DMS 273 (cell line): ENCODE data around the gene KLRF1.

Experiments
- DNase-seq: peaks from one replicate; lab custom pipeline; 2025; ENCODE audit not compliant: unreplicated experiment; lab: John Stamatoyannopoulos, UW

The KLRF1 gene

GRCh38 chr12:9808504-9808903 is 18.8 kb upstream of the KLRF1 start:
- no peak for DNase-seq

DNA sequence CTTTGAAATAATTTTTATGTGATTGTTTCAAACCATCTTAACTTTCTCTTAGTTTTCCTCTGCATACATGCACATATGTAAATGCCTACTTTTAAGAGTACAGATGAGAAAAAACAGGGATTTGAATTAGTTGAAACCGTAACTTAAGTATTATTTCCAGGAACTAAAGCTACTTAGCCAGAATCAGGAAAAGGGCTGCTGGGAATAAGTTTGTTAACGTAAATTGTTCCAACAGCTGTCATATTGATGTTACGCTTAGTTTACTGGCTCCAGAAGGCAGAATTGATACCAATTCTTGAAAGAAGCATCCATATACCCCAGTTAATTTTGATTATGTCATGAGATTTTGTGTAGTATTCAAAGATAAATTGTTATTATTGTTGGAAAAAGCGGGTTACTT is 17.9 kb upstream of the KLRF1 start:
- no peak for DNase-seq

DNA sequence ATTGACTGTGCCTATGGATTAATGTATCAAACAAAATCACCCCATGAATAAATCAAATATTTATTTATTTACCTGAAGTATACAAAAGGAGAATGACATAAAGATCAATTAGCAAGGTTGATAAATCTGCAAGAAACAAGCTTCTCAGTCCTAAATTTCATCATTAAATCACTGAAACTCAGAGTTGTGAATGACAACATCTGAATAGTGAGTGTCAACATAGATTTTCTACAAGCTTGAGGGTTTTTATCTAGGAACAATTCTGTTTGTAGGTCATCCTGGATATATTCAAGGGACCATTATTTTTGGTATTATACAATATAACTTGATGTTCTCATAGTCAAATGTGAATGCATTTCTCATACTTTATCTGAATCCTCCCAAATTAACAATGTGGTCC is 17.4 kb upstream of the KLRF1 start:
- DNase-seq, result no peak

GRCh38 chr12:9810671-9811070 is 16.6 kb upstream of the KLRF1 start:
- no peak for DNase-seq

DNA sequence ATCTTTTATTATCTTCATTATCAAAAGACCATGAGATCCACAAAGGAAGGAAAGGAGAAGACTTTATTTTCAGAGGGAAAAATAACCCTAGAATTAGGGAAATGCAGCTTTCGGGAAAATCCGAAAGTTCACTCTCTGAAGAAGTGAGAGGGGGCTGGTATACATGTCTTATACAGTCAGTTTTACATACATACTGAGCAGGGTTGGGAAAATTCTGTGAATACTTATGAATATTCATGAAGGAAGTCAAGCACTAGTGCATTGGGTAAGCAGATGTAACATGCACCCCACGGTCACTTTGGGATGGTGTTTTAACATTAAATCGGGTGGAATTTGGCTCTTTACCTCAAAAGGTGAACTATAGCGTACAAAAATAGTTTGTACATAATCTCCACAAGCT is 15.7 kb upstream of the KLRF1 start:
- no peak for DNase-seq

DNA sequence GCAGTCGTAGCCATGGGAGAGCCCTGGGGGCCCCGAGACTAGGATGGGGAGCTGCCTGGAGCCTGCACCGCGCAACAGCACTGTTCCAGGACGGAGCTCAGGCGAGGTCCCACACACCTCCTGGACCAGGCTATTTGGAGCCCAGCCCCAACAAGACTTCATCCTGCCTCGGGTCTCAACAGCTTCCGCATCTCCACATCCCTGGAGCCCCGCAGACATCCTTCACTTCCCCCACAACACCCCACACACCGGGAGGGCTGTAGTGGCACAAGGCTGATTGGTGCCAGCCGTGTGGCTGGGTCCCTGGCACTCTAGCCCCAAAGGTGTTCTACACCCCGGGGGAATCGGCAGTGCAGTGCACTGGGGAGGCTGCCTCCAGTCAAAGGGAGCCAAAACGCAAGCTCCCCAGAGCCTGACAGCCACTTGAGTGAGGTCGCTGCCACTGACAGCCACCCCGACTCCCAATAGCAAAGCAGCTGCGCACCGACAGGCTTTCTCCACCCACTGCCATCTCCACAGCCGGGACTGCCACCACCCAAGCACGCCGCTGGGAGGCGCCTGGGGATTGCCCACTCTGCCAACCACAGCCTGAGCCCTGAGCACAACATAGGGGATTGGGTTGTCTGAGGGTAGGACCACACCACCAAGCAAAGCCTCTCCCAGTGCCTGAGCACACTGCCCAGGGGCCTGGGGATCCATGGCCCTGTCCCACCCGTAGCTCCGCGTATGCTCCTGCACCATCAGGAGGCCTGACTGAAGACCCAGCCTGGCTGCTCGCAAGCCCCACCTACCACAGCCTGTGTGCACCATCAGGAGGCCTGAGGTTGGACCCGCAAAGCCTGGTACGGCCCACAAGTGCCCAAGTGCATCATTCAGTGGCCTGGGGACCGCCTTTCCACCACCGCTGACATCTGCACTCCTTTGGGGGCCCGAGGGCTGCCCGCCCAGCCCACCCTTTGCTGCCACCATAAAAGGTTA is 13.2 kb upstream of the KLRF1 start:
- DNase-seq, result peak; percentile 44

GRCh38 chr12:9820281-9820930 is 6.9 kb upstream of the KLRF1 start:
- no peak for DNase-seq

- no peak for DNase-seq
Observed at GRCh38 chr12:9829483-9829882, 2.2 kb downstream of the KLRF1 start.

DNA sequence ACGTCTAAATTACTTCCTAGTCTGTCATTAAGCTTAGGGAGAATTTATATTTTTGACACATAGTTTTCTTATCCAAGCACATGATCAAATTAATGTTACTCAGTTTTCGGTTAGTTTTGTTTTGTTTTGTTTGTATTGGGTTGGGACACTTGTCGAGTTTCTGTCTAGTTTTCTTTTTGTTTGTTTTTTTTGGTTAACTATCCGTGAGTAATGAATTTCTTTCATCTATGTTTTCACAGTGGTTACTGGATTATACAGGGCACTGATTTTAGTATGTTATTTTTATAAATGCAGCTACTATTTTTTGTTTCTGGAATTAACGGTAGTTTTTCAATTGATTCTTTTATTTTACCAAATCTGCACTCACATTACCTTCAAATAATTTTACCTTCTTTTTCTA is 2.7 kb downstream of the KLRF1 start:
- DNase-seq, result no peak

DNA sequence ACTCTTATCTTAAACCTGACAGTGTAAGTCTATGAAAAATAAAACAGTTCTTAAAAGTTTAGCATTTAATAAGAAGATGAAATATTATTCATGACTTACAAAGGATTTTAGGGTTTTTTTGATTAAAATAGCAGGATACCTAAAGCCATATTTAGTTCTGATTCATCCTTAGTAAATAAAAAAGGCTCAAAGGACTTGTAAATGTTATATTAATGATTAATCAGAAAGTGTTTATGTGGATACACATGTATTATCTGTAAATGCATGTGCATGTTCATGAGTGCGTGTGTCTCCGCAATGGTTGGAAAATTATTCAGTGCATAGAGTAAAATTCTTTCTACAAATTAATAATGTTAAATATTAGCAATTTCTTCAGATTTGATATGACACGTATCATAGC is 4.4 kb downstream of the KLRF1 start:
- DNase-seq, result no peak

GRCh38 chr12:9843407-9843806 is 16.1 kb downstream of the KLRF1 start:
- DNase-seq, result no peak

GRCh38 chr12:9848899-9849298 is 21.6 kb downstream of the KLRF1 start:
- DNase-seq, result no peak

- DNase-seq, result no peak
Observed at GRCh38 chr12:9851050-9851449, 23.8 kb downstream of the KLRF1 start.

DNA sequence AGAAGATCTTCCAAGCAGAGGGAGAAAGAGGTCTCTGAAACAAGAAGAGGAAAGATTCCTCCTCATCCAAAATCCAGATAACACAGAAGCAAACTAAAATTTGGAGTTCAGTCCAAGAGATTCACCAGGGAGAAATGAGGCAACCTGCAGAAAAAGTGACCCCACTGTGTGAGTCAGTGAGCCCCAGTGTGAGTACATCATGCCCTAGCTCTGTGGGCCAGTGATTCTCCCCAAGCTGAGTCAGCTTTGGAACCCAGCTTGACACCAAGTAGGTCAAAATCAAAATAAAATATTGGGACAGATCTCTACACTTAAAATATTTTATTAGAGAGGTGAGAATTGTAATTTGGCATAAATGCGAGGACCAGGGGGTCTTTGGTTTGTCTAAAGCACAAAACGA is 24.6 kb downstream of the KLRF1 start:
- DNase-seq, result no peak

DNA sequence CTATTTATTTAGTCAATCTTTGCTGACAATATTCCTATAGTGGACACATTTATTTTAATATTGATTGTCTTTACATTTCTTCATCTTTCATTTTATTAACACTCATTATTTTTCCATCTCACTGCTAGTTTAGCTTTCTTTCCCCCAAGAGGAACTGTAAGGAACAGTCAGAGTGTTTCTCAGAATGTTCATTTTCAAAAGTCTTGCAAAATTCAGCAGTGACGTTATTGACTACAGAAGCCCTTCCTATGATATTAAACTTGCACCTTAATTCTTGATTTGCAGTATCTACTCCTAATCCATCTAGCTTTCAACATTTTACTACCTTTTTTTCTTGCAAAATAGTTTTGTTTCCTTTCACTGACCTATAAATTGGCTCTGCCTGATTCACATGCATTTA is 28.9 kb downstream of the KLRF1 start:
- DNase-seq, result no peak

DNA sequence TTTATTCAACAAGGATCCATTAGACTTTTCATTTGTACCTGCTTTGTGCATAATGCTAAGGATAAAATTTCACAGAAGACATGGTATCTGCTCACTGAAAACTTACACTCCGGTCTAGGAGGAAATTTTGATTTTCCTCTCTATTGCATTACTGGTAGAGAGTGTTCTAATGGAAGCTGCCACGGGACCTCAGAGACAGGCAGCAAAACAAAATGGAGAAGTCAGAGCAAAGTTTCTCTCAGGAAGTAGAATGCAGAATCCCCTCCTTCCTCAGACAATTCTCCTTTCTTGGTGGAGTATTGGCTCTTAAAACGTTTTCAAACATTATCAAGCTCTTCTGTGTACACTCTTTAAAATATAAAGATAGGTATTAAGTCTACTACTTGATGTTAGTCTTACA is 29.6 kb downstream of the KLRF1 start:
- DNase-seq, result no peak

GRCh38 chr12:9858135-9858534 is 30.9 kb downstream of the KLRF1 start:
- DNase-seq, result no peak

GRCh38 chr12:9864913-9865675 is 37.8 kb downstream of the KLRF1 start:
- DNase-seq, result no peak

DNA sequence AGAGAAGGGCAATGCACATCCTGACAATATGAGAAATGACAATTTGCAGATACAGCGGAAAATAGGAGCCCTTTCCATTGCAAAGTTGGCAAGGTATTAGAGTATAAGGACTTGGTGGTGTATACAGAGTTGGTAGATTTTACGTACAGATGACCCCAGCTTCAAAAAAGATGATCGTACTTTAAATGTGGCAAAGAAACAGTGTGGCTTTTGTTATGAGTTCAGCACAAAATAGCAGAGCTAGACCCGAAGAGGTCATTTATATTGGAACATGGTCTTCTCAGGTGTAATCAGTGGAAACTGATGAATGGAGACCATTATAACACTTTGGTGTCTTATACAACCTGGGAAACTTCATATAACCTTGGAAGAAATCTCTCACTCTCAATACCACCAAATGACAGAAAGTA is 39.6 kb downstream of the KLRF1 start:
- no peak for DNase-seq

- no peak for DNase-seq
Observed at GRCh38 chr12:9867531-9867930, 40.2 kb downstream of the KLRF1 start.

- no peak for DNase-seq
Observed at GRCh38 chr12:9868311-9868801, 41.1 kb downstream of the KLRF1 start.

DNA sequence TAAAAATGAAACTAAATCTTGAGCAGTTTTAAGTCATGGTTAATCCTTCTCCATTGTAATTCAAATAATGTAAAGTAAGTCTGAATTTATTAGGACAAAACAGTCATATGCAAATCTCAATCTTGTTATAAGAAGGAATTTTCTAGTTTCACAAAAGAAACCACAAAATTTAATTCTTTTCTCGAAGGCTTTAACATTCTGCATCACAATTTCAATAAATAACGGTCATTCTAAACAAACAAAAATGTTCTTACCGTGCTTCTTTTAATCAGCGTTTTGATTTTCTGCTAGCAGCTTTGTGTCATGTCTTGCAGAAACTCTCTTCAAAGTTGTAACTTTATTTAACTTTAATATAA is 41.6 kb downstream of the KLRF1 start:
- DNase-seq, result no peak
